ENCODE measurements around the gene LY6G6D. TPM values are rescaled to one million over a fixed set of nuclear protein-coding genes. Genes with fewer than 3 reads are reported as not detected.
A peak's percentile ranks its signal among the peaks of the same experiment; 100 is the strongest.

LY6G6D gene
- total and polyA plus RNA-seq, 2 of the 13 experiments (the other 11 are each of a cell fraction or from before 2014, with no cell fraction given): not detected

- TF ChIP-seq HNF1A (IDR thresholded peaks at IDR 0.05; ENCODE audit: low read depth) (0 out of 2 replicates have a peak, but pooled peaks have one; percentile 37), HNF1A (CRISPR knock-in tag; IDR thresholded peaks at IDR 0.05; ENCODE audit: borderline replicate concordance) (peak; percentile 51; the same call in 1 of the 2 replicates), ZNF775 (CRISPR knock-in tag; IDR thresholded peaks at IDR 0.05; ENCODE audit: borderline replicate concordance) (peak; percentile 83; the same call in 1 of the 2 replicates), ZNF687 (CRISPR knock-in tag; IDR thresholded peaks at IDR 0.05) (peak; percentile 84), CREB3 (CRISPR knock-in tag; IDR thresholded peaks at IDR 0.05) (peak; percentile 74; the same call in 1 of the 2 replicates), ZNF34 (CRISPR knock-in tag; IDR thresholded peaks at IDR 0.05; ENCODE audit: borderline replicate concordance) (peak; percentile 59; the same call in 1 of the 2 replicates), ZNF274 (CRISPR knock-in tag; IDR thresholded peaks at IDR 0.05) (peak; percentile 37; the same call in 1 of the 2 replicates), ZSCAN31 (CRISPR knock-in tag; IDR thresholded peaks at IDR 0.05; ENCODE audit: low read depth) (peak; percentile 44; the same call in 1 of the 2 replicates), ZNF761 (CRISPR knock-in tag; conservative IDR thresholded peaks at IDR 0.05) (0 out of 2 replicates have a peak, but pooled peaks have one; percentile 47), ZNF773 (CRISPR knock-in tag; IDR thresholded peaks at IDR 0.05; ENCODE audit: borderline replicate concordance) (0 out of 2 replicates have a peak, but pooled peaks have one; percentile 29), ZNF503 (CRISPR knock-in tag; IDR thresholded peaks at IDR 0.05) (no peak; the same call in 1 of the 2 replicates), ZNF446 (CRISPR knock-in tag; IDR thresholded peaks at IDR 0.05) (no peak), NFRKB (IDR thresholded peaks at IDR 0.05) (no peak), FOXO4 (CRISPR knock-in tag; conservative IDR thresholded peaks at IDR 0.05) (no peak), JDP2 (CRISPR knock-in tag; IDR thresholded peaks at IDR 0.05; ENCODE audit: borderline replicate concordance) (no peak; the same call in 1 of the 2 replicates)
Observed at GRCh38 chr6:31665501-31666336, 49.4 kb upstream of the LY6G6D start, which contains the start of gene CSNK2B (continued).

Measured in HepG2 (cell line).